ACC112 (cell line): ENCODE results near the gene CLNK.

ENCODE experiments used
- H2AFZ ChIP-seq: fragments of 200-600 bp; sonication (generic); one replicate; pipeline ENCODE4 v1.6.0; 2017; ENCODE audit warnings: antibody characterized with exemption, low read length; ENCODE audit not compliant: unreplicated experiment
- H3K27ac ChIP-seq: fragments of 200-600 bp; sonication (generic); 2 replicates; pipeline ENCODE4 v1.5.1; 2014; ENCODE audit warnings: low read depth, mild to moderate bottlenecking, antibody characterized with exemption, low read length, moderate library complexity
- H3K27me3 ChIP-seq: fragments of 200-600 bp; sonication (generic); 2 replicates; pipeline ENCODE4 v1.6.1; 2014; ENCODE audit warnings: mild to moderate bottlenecking, antibody characterized with exemption, low read length, moderate library complexity, mixed read lengths; ENCODE audit not compliant: insufficient read depth
- H3K36me3 ChIP-seq: fragments of 200-600 bp; sonication (generic); 2 replicates; pipeline ENCODE4 v1.6.1; 2016; ENCODE audit warnings: mild to moderate bottlenecking, antibody characterized with exemption, low read length, moderate library complexity, mixed read lengths; ENCODE audit not compliant: insufficient read depth
- H3K4me1 ChIP-seq: fragments of 200-600 bp; sonication (generic); one replicate; pipeline ENCODE4 v1.6.1; 2016; ENCODE audit warnings: low read length, mixed read lengths; ENCODE audit not compliant: insufficient read depth, unreplicated experiment, control insufficient read depth
- H3K4me3 ChIP-seq: fragments of 200-600 bp; sonication (generic); 2 replicates; pipeline ENCODE4 v1.5.1; 2014; ENCODE audit warnings: mild to moderate bottlenecking, low read depth, low read length
- H3K79me2 ChIP-seq: fragments of 200-600 bp; sonication (generic); one replicate; pipeline ENCODE4 v1.6.0; 2016; ENCODE audit warnings: low read length; ENCODE audit not compliant: control insufficient read depth, unreplicated experiment, insufficient read depth

CLNK gene

DNA sequence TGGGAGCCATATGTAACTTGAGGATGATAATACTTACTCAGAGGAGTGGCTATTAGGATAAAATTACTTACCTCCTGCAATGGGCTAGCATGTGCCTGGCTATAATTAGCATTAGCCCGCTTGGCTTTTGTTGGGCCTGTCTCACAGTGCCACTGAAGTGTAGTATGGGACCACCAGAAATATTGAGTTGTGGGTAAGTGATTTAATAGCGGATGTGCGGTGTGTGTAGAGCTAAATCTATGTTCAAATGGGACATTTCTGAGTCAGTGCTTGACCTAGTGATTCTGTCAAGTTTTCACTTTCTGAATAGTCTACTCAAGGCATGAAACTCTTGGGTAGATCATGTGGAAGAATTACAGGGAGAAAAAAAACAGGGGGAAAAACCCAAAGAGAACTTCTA, 3.5 kb upstream of the CLNK start:
- H3K36me3 ChIP-seq = no peaks in the 10 kb centered on the region
- H2AFZ ChIP-seq = no peak overlapping the region
- H3K27ac ChIP-seq = no peak overlapping the region
- H3K4me1 ChIP-seq = no peaks in the 10 kb centered on the region
- H3K27me3 ChIP-seq = peaks cover 12% of the 10 kb centered on the region; the same call in 1 of the 2 replicates
- H3K79me2 ChIP-seq = no peaks in the 10 kb centered on the region
- H3K4me3 ChIP-seq = no peak overlapping the region

DNA sequence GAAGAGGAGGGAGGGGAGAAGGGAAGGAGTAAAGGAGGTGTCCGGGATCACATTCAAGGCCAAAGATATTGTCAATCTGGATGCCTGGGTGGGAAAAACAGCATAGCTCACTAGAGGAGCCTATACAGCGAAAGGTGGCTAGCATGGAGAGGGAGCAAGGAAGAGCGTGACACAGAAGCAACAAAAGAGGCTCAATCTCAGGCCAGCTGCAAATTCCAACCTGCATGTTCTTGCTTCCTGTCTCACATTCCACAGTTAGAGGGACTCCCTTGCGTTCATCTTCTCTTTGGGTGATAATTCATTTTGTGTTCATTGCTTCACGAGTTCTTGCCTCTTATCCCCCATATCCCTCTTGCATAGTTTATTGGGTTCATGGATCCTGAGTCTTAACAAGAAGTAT, 3.0 kb upstream of the CLNK start:
- Histone ChIP-seq H3K36me3 (no peaks in the 10 kb centered on the region), H2AFZ (no peak overlapping the region), H3K4me1 (no peaks in the 10 kb centered on the region), H3K27me3 (peaks cover 10% of the 10 kb centered on the region; the same call in 1 of the 2 replicates), H3K4me3 (no peak overlapping the region), H3K27ac (no peak overlapping the region), H3K79me2 (no peaks in the 10 kb centered on the region)

DNA sequence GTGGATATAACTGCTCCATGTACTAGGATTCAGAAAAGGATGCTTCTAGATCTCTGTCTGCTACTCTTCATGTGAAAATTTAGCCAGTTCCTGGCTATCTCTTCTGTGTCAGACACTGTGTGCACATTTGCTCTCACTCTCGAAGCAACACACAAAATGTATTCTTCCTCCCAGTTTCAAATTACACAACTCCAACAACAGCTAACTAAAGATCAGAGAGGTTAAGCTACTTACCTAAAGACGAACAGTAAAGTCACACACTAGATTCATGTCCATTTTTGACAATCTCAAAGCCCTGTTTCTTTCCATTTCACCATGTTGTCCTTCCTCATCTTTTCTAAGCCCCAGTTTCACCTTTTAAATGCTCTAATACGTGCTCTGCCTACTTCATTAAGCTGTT, 2.2 kb downstream of the CLNK start:
- no peak overlapping the region for H3K4me3 ChIP-seq

DNA sequence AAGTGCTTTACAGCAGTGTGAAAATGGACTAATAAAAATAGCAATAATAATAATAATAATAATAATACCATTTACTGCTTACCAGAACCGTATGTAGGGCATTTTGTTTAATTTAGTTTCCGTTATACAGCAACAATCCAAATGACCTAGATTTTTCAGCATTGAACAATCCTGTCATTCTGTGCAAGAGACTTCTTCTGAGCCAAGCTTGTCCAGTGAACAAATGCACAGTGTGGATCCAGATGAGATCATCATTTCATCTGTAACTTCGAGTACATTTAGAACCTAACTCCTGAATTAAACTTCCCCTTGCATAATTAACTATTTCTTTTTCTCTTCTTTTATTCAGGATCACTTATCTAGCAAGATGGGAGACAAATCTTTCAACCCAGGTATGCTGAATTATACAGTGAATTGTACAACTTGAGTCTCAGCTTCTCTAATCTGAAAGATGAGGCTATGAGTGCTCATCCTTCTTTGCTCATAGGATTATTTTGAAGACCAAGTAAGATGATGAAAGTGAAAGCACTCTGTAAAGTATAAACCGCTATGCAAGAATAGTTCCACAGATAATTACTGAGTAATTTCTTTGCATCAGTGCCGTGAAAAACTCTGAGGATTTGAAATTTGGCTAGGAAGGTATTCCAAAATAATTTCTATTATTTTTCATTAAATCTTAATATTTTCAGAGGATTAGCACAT, 6.6 kb downstream of the CLNK start:
- H2AFZ ChIP-seq = no peak overlapping the region
- no peaks in the 10 kb centered on the region for H3K36me3 ChIP-seq
- no peak overlapping the region for H3K4me3 ChIP-seq
- no peaks in the 10 kb centered on the region for H3K79me2 ChIP-seq
- H3K27ac ChIP-seq = no peak overlapping the region
- no peaks in the 10 kb centered on the region for H3K4me1 ChIP-seq
- peaks cover 18% of the 10 kb centered on the region; the same call in 1 of the 2 replicates for H3K27me3 ChIP-seq

More for the DNA sequence above, 2.2 kb downstream of the CLNK start:
- no peak overlapping the region for H2AFZ ChIP-seq
- H3K27ac ChIP-seq = no peak overlapping the region
- no peaks in the 10 kb centered on the region for H3K4me1 ChIP-seq
- H3K79me2 ChIP-seq = no peaks in the 10 kb centered on the region
- no peaks in the 10 kb centered on the region for H3K27me3 ChIP-seq
- no peaks in the 10 kb centered on the region for H3K36me3 ChIP-seq

DNA sequence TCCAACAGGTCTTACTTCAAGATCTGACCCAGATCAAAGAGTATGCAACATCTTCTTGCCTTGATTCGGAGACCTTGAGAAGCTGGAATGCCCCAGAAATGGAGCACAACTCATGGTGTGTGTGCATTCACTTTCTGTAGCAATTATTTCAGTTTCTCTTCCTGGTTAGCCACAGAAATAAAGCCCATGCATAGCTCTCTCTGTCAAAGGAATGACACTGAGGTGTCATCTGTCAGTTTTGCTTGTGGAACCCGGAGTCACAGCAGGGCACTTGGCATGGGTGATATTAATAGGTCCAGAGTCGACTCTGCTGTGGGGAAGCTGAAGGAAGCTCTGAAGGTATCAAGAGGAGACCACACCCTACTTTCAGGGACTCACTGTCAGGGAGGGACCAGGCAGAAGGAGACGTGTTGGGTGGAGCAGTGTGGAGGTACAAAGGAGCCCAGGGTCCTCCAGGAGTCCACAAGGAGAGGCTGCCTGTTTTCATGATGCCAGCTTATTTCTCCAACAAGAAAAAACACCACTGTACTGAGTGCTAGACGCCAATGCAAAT, 10.7 kb downstream of the CLNK start:
- peaks cover 43% of the 10 kb centered on the region for H3K27me3 ChIP-seq
- H3K4me3 ChIP-seq = no peak overlapping the region
- no peaks in the 10 kb centered on the region for H3K4me1 ChIP-seq
- no peaks in the 10 kb centered on the region for H3K36me3 ChIP-seq
- H2AFZ ChIP-seq = no peak overlapping the region
- H3K79me2 ChIP-seq = no peaks in the 10 kb centered on the region
- H3K27ac ChIP-seq = no peak overlapping the region

DNA sequence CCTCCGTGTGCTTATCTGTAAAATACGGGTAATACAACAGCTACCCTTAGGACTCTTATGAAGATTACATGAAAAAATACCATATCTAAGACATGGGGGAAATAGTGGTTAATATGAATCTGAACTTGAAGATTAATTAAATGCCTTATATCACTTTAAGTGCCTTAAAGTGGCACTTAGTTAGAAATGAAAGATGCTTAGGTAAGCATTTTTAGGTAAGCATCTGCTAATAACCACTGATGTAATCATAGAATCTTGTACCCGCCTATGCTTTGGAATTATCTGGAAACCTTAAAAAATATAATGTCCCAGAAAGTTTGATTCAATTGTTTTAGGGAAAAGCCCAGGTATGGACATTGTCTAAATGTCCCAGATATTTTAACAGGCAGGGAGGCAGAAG, 12.2 kb downstream of the CLNK start:
- Histone ChIP-seq H3K4me3 (no peak overlapping the region), H3K27me3 (peaks cover 58% of the 10 kb centered on the region), H3K36me3 (no peaks in the 10 kb centered on the region), H3K4me1 (no peaks in the 10 kb centered on the region), H3K27ac (no peak overlapping the region), H2AFZ (no peak overlapping the region), H3K79me2 (no peaks in the 10 kb centered on the region)

DNA sequence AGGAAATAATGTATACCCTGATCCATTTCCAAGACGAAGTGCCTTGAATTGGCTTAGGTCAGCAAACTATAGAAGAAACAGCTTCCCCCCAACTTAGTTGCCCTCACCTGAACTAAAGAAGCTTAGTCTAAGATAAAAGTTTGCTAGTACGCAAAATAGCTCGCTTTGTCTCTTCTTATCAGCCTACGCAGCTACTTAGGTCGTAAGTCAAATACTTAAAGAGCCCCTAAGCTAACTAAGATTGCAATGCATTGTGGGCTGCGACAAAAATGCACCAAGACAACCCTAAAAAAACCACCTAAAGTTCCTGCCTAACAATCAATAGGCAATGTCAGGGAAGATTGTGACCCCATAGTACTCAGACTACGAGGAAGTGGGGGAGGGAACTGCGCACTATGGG, 12.8 kb downstream of the CLNK start:
- Histone ChIP-seq H3K27me3 (peaks cover 64% of the 10 kb centered on the region), H3K36me3 (no peaks in the 10 kb centered on the region), H3K27ac (no peak overlapping the region), H3K4me1 (no peaks in the 10 kb centered on the region), H3K4me3 (no peak overlapping the region), H2AFZ (no peak overlapping the region), H3K79me2 (no peaks in the 10 kb centered on the region)

DNA sequence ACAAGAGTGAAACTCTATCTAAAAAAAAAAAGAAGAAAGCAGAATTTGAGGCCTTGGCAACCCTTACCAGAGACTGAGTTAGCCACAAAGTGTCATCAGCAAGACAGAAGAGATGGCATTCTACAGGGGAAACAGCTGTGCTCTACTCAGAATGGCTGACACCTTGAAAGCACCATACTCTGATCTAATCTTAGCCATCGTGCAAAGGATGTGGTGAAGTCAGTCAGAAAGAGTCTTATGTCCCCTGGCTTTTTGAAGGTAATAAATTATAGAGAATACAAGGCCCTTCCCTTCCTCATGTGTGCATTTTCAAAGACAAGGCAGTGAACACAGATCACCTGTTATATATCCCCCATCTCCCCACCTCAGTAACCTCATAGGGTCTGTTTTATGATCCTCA, 13.2 kb downstream of the CLNK start:
- H3K4me1 ChIP-seq = no peaks in the 10 kb centered on the region
- no peaks in the 10 kb centered on the region for H3K36me3 ChIP-seq
- H3K4me3 ChIP-seq = no peak overlapping the region
- no peaks in the 10 kb centered on the region for H3K79me2 ChIP-seq
- H3K27ac ChIP-seq = no peak overlapping the region
- H2AFZ ChIP-seq = no peak overlapping the region
- peaks cover 68% of the 10 kb centered on the region for H3K27me3 ChIP-seq

DNA sequence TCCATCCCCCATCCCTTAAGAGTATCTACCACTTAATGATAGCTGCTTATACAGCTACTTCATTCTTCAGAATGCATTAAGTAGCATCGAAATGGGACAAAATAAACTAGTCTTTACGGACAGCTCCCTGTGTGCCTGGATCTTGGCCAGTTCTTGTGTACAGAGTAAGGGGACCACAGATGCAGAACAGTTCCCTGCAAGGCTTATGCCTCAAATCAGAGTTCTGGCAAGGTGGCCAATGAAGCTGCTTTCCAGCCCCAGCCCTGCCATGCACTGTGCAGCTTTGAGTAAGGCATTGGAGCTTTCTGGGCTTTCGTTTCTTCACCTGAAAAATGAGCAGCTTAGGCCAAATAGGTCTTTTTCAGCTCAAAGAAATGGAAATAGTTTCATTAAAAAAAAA, 14.2 kb downstream of the CLNK start:
- peaks cover 66% of the 10 kb centered on the region for H3K27me3 ChIP-seq
- no peak overlapping the region for H2AFZ ChIP-seq
- no peaks in the 10 kb centered on the region for H3K36me3 ChIP-seq
- no peaks in the 10 kb centered on the region for H3K4me1 ChIP-seq
- H3K79me2 ChIP-seq = no peaks in the 10 kb centered on the region
- H3K27ac ChIP-seq = no peak overlapping the region
- H3K4me3 ChIP-seq = no peak overlapping the region

DNA sequence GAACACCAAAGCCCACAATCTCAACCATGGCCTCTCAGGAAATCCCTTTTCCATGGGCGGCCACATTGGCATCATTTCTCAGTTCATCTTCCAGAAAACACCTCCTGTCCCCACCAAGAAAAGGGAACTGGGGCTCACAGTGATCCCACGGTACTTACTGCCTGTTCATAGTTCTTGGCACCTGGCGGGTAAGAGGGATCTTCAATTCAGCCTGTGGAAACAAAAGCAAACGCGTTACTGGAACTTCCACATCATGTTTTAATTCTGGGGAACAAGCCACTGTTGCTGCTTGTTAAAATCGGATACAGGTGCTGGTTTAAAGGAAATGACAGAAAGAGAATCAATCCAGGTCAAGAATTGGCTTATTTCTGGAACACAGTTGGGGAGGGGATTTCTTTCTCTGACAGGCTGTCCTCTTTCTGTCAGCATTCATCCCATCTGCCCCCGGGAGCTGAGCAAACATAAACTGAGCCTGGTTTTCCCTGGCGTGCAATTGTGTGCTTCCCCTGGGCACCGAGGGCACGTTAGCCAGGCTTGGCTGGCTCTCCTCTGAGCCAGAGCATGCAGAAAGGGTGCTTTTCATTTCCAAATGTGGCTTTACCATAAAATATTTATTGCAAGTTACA, 16.8 kb downstream of the CLNK start:
- Histone ChIP-seq H2AFZ (no peak overlapping the region), H3K36me3 (no peaks in the 10 kb centered on the region), H3K79me2 (no peaks in the 10 kb centered on the region), H3K4me1 (peaks cover 8% of the 10 kb centered on the region), H3K27me3 (peaks cover 53% of the 10 kb centered on the region), H3K27ac (no peak overlapping the region), H3K4me3 (no peak overlapping the region)

DNA sequence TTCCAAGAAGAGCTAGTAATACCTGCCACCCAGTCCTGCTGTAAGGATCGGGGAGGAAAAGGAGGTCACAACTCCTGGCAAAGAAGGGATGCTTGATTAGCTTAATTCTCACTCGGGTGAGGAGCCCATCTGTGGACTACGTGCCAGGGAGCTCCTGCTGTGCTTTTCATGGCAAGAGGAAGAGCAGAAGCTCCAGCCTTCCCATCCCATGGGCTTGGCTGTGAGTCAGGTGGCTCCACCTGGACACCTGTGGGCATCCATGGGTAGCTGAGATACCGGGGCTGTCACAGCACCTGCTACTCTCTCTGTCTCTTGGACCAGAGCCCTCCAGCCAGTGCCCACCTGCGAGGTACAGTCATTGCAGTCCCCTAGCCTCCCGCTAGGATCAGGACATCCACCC, 18.0 kb downstream of the CLNK start:
- H2AFZ ChIP-seq = no peak overlapping the region
- H3K27ac ChIP-seq = no peak overlapping the region
- H3K4me3 ChIP-seq = no peak overlapping the region
- H3K36me3 ChIP-seq = no peaks in the 10 kb centered on the region
- H3K79me2 ChIP-seq = no peaks in the 10 kb centered on the region
- peaks cover 8% of the 10 kb centered on the region for H3K4me1 ChIP-seq
- peaks cover 42% of the 10 kb centered on the region for H3K27me3 ChIP-seq
